C4-2B (cell line): ENCODE data around the gene KLHL1.

Experiments used
- ZFX ChIP-seq: fragments of 450-650 bp; IDR thresholded peaks from 2 replicates; pipeline ENCODE4 v1.6.1; 2017
- TF ChIP-seq, protein P1 (sequence below): fragments of 450-650 bp; conservative IDR thresholded peaks from 2 replicates; pipeline ENCODE4 v1.5.1; 2017; ENCODE audit warnings: mild to moderate bottlenecking

DNA sequence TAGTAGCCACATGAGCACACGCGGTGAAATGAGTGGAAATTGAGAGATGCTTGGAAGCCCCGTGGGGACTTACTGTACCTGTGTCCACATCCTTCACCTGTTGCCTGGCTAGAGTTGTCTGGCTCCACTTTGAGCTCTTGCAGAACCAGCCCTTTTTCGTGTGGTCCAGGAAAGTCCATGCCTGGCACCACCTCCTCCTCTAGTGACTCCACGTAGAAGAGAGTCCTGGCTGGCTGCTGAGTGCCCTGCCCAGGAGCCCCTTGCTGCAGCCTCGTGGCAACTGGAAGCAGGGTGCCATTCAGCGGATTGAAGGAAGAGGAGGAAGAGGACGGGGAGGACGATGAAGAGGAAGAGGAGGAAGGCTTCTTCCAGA, 1.1 kb downstream of the KLHL1 start:
- TF ChIP-seq, protein P1, sequence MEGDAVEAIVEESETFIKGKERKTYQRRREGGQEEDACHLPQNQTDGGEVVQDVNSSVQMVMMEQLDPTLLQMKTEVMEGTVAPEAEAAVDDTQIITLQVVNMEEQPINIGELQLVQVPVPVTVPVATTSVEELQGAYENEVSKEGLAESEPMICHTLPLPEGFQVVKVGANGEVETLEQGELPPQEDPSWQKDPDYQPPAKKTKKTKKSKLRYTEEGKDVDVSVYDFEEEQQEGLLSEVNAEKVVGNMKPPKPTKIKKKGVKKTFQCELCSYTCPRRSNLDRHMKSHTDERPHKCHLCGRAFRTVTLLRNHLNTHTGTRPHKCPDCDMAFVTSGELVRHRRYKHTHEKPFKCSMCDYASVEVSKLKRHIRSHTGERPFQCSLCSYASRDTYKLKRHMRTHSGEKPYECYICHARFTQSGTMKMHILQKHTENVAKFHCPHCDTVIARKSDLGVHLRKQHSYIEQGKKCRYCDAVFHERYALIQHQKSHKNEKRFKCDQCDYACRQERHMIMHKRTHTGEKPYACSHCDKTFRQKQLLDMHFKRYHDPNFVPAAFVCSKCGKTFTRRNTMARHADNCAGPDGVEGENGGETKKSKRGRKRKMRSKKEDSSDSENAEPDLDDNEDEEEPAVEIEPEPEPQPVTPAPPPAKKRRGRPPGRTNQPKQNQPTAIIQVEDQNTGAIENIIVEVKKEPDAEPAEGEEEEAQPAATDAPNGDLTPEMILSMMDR = no peak
- no peak for TF ChIP-seq ZFX
